NCI-H1436 treated with DMSO at 0.1 percent for 48 hours (cell line): Measurements from ENCODE around the gene RNU5D-1.
"Not testable (repeated sequence)": the region's sequence is repeated elsewhere in the genome, so short reads cannot be mapped to it uniquely, and the experiment has no call there.

ENCODE experiments used
- DNase-seq: peaks from one replicate; lab custom pipeline; 2025; lab: John Stamatoyannopoulos, UW

RNU5D-1 gene

DNA sequence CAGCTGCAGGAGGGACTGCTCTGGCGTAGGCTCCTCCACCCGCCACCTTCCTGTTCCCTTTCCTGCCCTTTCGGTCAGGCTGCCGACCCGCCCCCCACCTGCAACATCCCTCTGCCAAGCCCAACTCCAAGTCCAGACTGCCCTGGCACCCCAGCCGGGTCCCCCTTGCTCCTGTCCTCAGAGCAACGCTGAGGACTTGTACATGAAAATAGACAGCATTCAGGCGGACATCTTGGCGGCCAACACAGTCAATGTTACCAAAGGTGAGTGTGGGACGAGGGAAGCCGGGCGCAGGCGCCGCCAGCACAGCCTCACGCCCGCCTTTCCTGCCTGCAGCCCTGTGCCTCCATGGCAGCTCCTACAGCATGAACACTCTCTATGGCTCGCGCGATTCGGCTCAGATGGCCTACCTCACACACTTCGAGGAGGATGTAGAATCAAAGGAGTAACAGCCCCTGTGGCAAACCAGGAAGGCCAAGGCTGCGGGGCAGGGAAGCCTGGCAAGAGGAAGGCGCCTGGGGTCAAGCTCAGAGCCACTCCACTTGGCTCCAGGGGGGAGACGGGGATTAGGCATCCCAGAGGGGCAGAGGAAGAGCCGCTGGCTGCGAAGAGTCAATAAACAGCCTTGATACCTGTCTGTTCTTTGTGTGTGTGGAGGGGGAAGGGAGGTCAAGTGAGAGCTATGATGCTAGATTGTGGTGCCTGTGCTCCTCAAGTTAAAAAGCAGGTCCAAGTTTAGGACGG is 5.8 kb downstream of the RNU5D-1 start:
- DNase-seq, result no peak

DNA sequence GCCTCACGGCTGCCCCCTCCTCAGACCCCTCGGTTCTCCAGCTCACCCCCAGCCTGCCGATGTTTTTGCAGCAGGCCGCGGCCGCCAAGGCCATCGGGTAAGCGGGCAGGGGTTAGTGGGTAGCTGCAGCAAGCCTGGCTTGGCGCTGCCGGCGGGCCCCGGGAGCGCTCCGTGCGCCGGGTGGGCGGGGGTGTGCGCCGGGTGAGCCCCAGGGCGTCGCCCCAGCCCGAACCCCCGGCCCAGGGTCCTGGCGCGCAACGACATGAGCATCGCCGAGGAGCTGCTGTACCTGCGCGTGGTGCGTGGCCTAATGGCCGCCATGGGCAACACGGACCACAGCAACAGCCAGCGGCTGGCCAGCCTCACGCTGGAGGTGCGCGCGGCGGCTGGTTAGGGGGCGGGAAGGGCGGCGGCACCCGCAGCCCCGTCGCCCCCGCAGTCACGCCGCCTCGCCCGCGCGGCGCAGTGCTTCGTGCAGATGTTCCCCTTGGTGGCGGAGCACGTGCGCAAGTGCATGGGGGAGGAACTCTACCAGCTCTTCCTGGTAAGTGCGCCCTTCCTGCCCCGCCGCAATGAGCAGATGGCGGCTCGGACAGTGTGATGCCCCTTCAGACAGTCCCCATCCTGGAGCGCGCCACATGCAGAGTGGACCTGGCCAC is 6.5 kb downstream of the RNU5D-1 start:
- no peak for DNase-seq

DNA sequence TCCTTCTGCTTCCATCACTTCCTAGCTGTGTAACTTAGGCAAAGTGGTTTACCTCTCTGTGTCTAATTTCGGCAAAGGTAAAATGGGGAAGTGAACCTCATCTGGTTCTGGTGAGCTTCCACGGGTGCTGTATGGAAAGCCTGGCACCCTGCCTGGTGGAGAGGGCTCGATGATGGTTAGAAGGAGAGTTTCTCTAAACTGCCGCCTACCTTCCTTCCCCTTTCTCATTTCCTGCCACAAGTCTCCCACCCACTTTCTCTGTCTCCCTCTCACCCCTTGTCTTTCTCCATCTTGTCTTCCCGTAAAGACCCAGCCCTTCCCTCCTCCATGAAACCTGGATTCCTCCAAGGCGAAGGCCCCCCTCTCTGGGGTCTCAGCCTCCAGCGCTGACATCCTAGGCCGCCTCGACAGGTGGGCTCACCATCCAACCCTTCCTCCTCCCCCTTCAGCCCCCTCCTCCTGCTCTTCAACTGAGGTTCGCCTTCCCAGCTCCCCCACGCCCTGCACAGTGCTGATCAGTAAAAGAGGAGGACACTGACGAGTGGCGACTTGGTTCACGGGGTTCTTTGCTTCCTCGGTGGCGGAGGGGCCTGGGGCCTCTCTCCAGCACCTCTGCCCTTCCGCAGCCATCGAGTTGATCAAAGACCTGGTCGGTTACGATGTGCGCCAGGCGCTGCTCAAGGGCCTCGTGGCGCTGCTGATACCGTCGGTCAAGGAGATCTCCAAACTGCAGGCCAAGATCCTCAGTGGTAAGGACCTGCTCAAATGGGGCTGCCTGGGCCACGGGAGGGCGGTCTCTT is 7.3 kb downstream of the RNU5D-1 start:
- DNase-seq, result no peak

DNA sequence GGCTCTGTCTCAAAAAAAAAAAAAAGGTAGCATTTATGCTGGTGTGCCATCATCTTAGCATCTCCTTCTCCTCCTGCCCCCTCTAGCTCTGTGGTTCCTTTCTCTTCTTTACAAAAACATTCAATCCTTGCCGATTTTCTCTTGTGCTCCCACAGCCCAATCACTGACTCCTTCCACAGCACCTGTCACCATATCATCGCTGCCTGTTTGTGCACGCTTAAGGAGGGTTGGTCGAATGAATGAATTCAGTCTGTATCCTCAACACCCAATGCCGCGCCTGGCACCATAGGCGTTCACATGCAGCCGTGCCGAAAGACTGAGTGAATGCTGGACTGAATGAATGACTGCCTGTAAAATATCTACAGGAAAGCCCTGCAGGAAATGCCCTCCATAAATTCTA is 7.9 kb downstream of the RNU5D-1 start:
- DNase-seq, result no peak

DNA sequence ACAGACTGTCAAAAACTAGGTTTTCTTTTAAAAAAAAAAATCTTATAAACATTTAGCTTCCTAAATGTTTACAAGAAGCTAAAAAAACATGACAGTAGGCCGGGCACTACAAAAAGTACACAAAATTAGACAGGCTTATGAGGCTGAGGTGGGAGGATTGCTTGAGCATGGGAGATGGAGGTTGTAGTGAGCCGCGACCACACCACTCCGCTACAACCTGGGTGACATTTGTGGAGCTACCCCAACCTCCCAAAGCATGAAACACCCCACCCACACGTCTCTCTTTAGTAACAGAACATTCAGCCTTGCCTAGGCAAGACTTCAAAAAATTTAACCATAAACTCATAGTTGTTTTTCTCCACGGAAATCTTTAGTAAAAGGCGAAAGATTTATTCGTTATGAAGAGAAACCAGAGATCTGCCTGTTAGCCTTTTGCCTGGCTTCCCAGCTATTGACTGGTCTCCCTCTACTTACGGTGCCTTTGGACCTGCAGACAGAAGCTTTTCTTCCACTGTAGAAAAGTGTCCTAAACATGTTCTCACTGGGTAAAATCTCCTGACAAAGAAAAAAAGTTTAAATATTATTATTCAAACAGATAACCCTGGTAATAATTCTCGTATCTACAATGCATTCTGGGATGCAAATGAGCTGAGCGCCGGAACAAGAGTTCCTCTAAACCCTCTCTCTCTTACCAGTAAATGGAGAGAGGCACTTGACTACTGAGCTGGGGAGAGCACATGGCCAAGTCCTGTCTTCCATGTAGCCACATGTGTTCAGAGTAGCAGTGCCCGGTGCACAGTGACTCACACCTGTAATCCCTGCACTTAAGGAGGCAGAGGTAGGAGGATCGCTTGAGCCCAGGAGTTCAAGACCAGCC is 9.2 kb downstream of the RNU5D-1 start:
- DNase-seq, result no peak

DNA sequence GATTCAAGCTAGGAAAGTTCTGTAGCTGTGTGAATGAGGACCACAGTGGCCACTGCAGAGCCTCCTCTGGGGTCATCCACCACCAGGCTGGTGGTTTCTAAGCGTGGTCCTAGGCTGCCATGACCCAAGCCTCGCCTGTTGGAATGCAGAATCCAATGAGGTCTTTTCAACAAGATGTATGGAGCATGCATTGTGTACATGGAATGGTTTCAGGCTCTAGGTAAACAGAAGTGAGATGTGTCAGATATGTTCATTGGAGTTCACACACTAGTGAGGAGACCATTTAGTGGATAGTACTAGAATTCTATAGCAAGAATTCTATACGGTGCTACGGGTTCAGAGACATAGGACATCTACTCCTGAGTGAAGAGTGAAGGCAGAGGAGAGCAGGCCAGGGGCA is 10.7 kb downstream of the RNU5D-1 start:
- DNase-seq, result no peak

DNA sequence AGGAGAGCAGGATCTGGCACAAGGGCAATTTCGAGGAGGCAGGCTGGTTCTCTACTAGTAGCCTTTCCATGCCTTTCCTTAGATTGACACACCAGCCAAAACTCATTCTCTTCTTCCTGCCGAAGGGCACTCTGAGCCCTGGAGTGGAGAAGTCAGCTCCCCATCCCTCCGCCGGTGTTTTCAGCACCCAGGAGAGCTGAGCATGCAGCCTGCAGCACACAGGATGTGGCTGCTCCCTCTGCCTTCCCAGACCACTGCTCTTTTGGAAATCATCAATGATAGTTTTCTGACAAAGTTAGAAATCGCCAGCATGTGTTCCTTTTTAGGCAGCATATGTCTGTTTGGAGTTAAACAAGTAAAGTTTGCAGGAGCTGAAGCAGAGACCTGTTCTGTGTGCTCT is 11.7 kb downstream of the RNU5D-1 start:
- DNase-seq, result no peak

DNA sequence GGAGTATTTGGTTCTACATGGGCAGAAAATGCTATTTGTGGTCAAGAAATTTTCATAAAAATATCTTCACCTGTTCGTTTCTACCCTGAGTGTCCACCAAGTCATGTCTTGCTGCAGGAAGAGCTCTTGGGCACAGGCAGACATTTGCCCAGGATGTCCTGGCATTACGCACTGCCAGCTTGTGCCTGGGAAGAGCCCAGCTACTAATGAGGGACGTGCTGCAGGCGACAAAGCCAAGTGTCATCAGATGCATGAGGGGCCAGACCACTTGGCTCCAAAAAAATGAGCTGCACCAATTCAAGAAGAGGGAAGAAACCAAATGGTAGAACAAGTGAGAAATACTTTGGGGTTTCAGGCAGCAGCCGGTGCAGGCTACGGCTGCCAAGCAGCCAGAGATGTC is 12.9 kb downstream of the RNU5D-1 start:
- DNase-seq, result no peak

DNA sequence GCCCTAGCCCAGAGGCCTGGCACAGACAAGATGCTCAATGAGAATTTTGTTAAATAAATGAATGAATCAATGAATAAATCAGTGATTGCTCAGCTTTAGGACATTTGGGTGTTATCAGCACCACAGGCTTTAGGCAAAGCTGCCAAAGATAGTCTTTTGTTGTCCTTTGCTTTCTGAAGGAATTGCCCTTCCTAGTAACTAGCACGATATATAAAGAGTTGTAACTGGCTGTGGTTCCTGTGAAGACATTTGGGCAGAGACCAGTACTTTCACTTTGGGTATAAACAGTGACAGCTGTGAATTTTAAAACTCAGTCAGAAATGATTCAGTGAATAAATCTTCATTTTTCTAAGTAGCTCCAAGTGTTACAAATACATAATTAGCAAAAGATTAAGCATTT is 13.3 kb downstream of the RNU5D-1 start:
- DNase-seq, result no peak

DNA sequence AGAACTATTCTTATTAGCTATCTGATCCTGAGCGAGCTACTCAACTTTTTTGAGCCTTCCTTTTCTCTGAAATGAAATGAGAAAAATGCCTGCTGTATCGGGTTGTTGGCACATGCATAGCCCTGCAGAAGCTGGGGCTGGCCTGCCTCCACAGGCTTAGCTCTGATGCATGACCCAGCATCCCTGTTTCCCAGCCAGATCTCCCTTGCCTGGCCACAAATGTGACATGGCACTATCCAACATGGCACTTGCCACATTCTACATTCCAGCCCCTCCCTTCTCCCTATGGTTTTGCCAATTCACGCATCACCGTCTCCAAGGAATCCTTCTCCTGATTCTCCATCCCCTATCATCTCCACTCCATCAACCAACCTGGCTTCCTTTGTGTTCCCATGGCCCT is 13.8 kb downstream of the RNU5D-1 start:
- no peak for DNase-seq

DNA sequence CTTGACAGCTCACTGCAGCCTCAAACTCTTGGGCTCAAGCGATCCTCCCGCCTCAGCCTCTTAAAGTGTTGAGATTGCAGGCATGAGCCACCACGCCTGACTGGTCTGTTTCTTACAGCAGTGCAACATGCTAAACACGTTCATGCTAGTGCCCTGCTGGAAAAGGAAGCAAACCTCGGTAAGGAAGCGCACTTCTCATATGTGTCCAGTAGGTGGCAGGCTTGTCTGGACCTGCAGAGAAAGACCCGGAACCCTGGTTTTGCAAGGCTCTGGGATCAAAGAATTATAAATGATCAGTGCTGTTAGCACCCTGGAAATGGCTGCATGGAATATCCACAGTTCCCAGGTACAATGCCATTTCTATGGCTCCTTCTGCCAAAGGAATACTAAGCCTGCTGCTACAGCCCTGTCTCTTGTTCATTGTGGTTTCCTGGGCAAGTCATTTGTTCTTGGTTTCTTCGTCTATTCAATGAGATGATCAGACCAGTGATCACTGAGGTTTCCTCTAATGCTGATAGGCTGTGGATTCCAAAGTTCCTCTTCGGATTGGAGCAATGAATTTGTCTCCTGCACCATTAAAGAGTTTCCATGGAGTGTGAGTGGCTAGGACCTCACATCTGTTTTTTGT is 15.9 kb downstream of the RNU5D-1 start:
- DNase-seq, result no peak

DNA sequence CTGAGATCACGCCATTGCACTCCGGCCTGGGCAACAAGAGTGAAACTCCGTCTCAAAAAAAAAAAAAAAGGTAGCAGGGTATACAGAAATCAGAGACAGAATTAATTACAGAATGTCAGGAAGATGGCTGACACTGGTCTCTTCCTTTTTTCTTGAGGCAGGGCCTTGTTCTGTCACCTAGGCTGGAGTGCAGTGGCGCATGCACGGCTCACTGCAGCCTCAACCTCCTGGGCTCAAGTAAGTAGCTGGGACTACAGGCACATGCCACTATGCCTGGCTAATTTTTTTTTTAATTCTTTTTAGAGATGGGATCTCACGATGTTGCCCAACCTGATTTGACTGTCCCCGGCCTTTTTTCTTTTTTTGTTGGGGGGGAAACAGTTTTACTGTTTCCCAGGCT is 16.4 kb downstream of the RNU5D-1 start:
- no peak for DNase-seq

DNA sequence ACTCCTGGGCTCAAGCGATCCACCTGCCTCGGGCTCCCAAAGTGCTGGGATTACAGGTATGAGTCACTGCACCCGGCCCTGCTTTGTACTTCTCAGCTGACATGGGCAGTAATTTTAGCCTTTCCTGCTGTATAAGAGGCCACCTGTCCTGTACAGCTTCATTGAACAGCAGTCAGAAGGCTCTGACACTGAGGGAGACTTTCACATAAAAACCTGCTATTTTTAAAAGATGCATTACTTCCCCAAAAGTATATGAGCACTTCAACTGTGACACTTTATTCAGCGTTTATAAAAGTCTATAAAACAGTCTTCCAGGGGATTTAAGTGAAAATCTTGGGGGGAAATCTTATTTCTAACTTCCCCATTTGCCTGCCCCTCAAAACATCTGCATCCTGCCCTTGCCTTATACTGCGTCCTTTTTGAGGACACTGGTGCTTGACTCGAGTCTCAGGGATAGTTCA is 17.6 kb downstream of the RNU5D-1 start:
- DNase-seq, result no peak

DNA sequence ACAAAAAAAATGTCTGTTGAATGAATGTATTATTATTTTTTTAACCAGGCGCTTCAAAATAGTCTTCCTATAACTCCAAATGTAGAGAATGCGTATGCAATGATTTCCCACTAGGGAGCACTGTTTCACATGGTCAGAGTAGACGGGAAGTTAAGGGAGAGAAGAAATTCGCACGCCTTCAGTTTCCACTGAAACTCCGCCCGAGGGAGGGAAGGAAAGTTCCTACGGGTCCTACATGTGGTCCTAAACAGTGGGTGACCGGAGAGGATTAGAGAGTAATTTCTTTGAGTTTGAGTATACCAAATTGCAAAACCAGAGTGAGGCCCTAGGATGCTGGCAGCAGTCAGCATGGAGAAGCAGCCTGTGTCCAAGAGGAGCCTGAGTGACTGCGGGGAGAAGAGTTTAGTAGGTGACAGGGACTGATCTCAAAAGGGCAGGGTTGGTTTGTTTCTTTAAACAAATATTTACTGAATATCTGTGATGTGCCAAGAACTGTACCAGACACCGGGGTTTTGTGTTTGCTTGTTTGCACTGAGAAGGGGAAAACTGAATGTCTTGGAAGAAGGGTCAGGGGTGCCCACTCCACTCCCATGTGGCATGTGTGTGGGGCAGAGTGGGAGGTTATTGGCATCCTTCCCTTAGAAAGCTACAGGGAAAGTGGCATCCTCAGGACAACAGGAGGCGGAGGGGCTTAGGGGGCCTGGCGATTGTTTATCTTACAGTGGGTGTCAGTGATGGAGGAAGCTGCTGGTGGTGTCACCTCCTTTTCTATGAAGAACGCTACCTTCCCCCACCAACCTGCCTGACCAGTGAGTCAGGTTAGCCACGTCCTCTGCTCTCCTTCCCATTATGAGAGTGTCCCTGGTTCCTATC is 22.8 kb downstream of the RNU5D-1 start:
- no peak for DNase-seq

DNA sequence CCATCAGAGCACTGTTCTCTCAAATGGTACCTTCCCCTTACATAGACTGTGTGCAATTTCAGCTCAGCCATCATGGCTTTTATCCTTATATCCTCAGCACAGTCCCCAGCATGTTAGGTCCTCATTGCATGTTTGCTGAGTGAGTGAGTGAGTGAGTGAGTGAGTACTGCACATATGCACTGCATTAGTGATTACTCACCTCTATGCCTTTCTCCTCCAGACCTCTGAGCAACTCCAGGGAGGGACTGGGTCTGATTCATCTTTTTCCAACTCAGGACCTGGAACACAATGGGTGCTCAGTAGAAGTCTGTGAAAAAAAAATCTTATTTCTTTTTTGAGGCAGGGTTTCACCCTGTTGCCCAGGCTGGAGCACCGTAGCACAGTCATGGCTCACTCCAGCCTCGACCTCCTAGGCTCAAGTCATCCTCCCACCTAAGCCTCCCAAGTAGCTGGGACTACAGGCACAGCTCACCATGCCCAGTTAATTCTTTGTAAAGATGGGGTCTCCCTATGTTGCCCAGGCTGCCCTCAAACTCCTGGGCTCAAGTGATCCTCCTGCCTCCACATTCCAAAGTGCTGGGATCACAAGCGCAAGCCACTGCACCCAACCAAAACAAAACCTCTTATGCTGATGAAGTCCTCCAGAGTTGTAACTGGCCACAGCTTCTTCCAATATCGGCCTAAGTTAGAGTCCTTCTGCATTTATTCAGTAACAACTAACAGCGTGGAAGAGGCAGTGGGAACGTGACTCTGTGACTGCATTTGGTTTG is 23.7 kb downstream of the RNU5D-1 start:
- no peak for DNase-seq

DNA sequence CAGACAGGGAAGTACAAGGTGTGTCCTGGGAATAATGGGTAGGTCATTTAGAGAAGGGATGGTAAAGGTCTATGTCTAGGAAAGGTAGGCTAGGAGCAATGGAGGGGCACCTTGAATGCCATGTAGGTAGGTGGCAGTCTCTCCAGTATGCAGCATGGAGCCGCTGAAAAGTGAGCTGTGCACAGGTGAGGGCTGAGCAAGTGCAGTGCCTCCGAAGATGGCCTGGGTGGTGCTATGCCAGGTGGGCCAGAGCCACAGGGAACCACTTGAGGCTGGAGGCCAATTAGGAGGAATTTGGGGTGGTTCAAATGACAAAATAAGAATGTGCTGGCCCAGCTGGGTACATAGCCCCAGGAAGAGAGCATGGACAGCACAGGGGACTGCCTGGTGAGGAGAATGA is 25.0 kb downstream of the RNU5D-1 start:
- DNase-seq, result no peak

DNA sequence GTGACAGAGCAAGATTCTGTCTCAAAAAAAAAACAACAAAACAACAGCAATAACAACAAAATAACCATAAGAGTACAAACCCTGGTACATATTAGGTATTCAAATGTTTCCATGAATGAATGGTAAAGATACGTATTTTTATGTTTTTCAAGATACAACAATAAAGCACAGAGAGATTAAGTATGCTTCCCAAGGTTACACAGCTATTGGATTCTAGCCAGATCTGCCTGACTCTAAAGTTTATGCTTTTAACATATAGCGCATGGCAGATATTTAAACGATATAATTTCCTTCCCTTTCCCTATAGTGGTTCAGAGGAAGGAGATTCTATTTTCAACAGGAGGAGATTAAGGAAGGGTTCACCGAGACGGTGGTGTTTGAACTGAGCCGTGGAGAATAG is 25.5 kb downstream of the RNU5D-1 start:
- no peak for DNase-seq

DNA sequence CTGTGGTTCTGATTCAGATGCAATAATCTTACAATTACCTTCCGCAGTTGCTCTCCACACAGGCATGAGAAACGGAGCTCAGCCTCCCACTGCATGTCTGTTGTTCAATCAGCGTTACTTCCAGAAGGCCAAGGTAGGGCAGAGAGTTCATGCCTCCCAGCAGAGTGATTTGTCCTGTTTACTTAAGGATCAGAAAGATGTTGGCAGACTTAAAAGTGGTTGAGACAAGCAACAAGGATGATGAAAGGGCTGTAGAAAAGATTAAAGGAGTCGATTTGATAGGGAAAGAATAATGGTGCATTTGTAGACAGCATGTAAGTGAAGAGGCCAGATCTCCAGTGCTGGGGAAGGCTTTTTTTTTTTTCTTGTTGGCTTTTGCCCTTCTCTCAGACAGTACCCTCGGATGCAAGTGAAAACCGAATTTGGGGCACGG is 29.8 kb downstream of the RNU5D-1 start:
- DNase-seq, result no peak

DNA sequence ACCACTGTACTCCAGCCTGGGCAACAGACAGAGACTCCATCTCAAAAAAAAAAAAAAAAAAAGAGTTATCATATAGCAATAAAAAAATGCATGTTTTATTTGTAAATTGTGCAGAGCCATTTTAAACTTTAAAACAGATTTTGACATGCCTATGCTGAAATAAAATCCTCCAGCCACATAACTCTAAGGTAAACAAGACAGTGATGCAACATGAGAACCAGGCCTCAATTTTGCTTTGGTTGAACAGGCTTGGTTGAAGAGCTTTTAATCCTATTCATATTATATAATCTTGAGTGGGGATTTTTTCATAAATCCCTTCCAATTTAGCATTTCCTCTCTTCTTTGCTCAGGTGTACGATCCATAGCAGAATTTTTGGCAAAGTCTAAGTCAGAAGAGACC is 30.4 kb downstream of the RNU5D-1 start:
- DNase-seq, result no peak

DNA sequence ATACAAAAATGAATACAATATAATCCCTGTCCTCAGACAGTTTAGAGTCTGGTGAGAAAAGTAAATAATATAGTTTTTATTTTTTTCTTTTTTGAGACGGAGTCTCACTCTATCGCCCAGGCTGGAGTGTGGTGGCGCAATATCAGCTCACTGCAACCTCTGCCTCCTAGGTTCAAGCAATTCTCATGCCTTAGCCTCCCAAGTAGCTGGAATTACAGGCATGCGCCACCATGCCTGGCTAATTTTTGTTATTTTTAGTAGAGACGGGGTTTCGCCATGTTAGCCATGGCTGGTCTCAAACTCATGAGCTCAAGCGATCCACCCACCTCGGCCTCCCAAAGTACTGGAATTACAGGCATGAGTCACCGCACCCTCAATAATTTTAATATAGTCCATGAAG is 31.6 kb downstream of the RNU5D-1 start:
- not testable (repeated sequence) for DNase-seq
